IMR-90 (cell line): Measurements from ENCODE around the gene VSTM2A.

Experiments used
- CTCF ChIP-seq: conservative IDR thresholded peaks from 2 replicates; pipeline ENCODE4 v1.5.1; 2012; ENCODE audit warnings: mild to moderate bottlenecking, low read depth, low read length, improper control_type of control experiment
- ELK1 ChIP-seq: fragments of 150-350 bp; IDR thresholded peaks from 2 replicates; pipeline ENCODE4 v1.6.1; 2016; ENCODE audit warnings: low read depth, mild to moderate bottlenecking, low read length, moderate library complexity, borderline replicate concordance
- FOS ChIP-seq: fragments of 150-350 bp; IDR thresholded peaks from 2 replicates; pipeline ENCODE4 v1.6.1; 2016; ENCODE audit warnings: low read depth, low read length
- MAFK ChIP-seq: IDR thresholded peaks from 2 replicates; pipeline ENCODE4 v1.6.1; 2012; ENCODE audit warnings: low read depth, low read length, improper control_type of control experiment
- MAZ ChIP-seq: IDR thresholded peaks from 2 replicates; pipeline ENCODE4 v1.6.1; 2012; ENCODE audit warnings: low read depth, mild to moderate bottlenecking, low read length, improper control_type of control experiment, moderate library complexity, borderline replicate concordance
- MXI1 ChIP-seq: IDR thresholded peaks from 2 replicates; pipeline ENCODE4 v1.6.1; 2012; ENCODE audit warnings: low read depth, mild to moderate bottlenecking, low read length, moderate library complexity, borderline replicate concordance
- POLR2A ChIP-seq: IDR thresholded peaks from 2 replicates; pipeline ENCODE4 v1.6.1; 2012; ENCODE audit warnings: mild to moderate bottlenecking, low read depth, low read length
- RAD21 ChIP-seq: IDR thresholded peaks from 2 replicates; pipeline ENCODE4 v1.6.1; 2012; ENCODE audit warnings: low read length, improper control_type of control experiment
- USF2 ChIP-seq: fragments of 150-350 bp; IDR thresholded peaks from 2 replicates; pipeline ENCODE4 v1.6.1; 2017; ENCODE audit warnings: mild to moderate bottlenecking, antibody characterized with exemption, low read length, low read depth

- no peak for TF ChIP-seq MAZ
- TF ChIP-seq CTCF = no peak
- no peak for TF ChIP-seq POLR2A
- no peak for TF ChIP-seq FOS
- no peak for TF ChIP-seq USF2
- no peak for TF ChIP-seq MXI1
- no peak for TF ChIP-seq RAD21
- no peak for TF ChIP-seq ELK1
- no peak for TF ChIP-seq MAFK
These were observed 49.5 kb downstream of the VSTM2A start for GRCh38 chr7:54591404-54592386.
